ENCODE data around the gene PSMC3.

The PSMC3 gene

DNA sequence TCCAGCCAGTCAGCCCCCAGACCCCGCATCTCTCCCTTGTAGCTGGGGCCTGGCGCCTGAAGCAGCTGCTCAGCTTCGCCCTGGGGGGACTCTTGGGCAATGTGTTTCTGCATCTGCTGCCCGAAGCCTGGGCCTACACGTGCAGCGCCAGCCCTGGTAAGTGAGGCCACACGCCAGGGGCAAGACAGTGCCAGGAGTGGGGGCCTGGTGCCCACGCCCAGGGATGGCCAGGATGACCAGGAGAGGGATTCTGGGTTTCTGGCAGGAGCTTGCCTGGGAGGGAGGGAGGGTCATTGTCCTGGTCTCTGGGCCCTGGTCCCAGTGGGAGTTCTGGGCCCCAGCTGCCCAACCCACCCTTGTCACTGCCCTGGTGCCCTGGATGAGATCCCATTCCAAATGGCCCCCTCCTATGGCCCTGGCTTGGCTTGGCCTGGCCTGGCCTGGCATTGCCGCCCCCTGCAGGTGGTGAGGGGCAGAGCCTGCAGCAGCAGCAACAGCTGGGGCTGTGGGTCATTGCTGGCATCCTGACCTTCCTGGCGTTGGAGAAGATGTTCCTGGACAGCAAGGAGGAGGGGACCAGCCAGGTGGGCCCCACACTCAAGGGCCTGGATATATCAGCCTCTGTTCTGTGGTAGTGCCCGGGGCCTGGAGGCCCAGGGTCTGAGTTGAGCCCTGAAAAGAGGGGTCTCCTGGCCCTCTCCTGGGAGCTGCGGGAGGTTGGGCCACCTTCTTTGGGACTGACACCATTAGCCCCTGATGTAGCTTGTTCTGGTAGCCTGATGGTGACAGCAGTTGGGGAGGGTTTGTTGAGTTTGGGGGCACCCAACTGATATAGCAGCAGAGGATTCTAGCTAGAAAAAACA, 14.1 kb downstream of the PSMC3 start:
- DNase-seq: no peak

- DNase-seq: peak; percentile 29
Observed at GRCh38 chr11:47410370-47411264, 15.6 kb downstream of the PSMC3 start.

GRCh38 chr11:47409440-47410369, 16.5 kb downstream of the PSMC3 start:
- no peak for DNase-seq

DNA sequence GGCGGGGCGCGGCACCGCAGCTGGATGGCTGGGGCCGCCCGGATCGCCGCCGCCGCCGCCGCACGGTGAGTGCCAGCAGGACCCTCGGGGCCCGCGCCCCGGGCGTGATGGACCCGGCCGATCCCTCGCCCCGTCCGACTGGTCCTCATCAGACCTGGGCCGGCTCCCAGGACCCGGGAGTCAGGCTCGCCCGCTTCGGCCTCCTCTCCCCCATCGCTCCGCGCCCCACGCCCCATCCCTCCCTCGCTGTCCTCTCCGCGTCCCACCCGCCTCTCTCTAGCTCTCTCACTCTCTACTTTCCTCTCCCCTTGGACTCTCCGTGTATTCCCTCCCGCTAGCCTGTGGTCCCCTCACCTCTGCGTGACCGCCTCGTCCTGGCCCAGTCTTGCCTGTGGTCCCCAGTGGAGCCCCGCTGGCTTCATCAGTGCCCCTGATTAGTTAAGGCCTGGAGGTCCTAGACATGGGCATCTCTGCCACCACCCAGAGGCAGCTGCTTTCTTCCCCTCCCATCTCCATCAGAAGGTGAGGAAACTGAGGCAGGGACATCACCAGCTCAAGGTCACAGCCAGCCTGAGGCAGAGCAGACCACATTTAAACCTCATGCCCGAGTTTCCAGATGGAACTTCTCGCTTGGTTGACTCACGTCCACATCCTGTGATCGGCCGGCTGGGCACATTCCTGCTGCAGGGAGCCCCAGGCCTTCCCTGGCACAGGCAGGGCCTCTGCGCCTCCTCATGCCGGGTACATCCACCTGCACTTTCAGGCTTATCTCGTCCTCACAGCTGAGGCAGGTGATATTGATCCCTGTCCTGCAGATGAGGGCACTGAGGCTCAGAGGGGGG, 17.4 kb downstream of the PSMC3 start:
- no peak for DNase-seq

- peak; percentile 89 for DNase-seq
Observed at GRCh38 chr11:47407746-47408590, 18.3 kb downstream of the PSMC3 start, which contains the start of gene SLC39A13. Gene SLC39A13, plus strand, starts transcription at chr11:47408590. Its CDS starts 1,505 bp downstream, at chr11:47410095.

DNA sequence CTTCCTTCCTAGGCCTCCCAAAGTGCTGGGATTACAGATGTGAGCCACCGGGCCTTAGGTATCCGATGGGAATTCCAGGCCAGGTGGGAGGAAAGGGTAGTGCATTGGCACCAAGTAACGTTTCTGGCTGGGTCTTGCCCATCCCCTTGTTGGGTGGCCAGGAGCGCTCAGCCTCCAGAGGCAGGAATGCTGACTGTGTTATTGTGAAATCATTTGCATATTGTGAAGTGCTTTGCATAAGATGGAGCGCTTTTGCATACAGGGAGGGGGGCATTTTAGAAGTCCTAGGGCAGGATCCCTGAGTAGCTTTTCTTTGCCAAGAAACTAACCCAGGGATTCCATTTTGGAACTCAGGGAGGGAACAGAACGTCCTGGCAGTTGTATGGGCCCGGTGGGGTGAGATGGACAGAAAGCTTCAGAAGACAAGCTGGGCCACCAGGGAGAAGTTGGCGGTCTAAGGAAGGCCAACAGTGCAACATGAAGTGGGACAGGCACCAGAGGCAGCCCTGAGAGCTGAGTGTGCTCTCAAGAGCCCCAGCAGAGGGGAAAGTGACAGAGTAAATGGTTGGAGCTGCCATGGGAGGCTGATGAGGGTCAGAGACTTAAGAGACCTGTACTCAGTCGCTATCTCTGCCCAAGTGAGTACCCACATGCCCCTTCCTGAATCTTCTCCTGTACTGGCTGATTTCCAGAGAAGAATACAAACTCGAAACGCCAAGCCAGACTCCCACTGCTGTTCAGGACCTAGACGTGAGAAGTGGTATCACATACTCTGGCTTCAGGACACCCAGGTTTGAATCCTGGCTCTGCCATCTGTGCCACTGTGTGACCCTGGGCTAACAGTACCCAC, 19.1 kb downstream of the PSMC3 start:
- DNase-seq: no peak

- no peak for DNase-seq
Observed at GRCh38 chr11:47403571-47403970, 22.7 kb downstream of the PSMC3 start.

- DNase-seq: no peak
Observed at GRCh38 chr11:47403135-47403534, 23.1 kb downstream of the PSMC3 start.

DNA sequence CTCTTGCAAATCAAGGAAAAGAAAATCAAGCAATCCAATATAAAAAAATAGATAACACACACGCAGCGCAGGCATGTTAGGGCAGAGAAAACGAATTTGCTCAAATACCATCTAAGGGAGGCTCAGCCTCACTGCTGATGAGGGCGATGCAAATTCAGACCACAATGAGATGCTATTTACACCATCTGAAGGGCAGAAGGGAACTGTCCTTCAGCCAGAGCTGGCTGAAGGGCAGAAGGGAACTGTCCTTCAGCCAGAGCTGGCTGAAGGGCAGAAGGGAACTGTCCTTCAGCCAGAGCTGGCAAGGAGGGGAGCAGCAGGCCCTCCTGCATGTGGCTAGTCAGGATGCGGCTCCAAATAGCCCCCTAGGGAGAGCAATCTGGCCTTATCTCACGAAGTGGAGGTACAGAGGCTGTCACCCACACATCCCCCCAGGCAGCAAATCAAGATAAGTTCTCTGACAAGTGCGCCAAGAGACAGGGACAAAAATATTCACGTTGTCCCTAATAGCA, 25.4 kb downstream of the PSMC3 start:
- no peak for DNase-seq

DNA sequence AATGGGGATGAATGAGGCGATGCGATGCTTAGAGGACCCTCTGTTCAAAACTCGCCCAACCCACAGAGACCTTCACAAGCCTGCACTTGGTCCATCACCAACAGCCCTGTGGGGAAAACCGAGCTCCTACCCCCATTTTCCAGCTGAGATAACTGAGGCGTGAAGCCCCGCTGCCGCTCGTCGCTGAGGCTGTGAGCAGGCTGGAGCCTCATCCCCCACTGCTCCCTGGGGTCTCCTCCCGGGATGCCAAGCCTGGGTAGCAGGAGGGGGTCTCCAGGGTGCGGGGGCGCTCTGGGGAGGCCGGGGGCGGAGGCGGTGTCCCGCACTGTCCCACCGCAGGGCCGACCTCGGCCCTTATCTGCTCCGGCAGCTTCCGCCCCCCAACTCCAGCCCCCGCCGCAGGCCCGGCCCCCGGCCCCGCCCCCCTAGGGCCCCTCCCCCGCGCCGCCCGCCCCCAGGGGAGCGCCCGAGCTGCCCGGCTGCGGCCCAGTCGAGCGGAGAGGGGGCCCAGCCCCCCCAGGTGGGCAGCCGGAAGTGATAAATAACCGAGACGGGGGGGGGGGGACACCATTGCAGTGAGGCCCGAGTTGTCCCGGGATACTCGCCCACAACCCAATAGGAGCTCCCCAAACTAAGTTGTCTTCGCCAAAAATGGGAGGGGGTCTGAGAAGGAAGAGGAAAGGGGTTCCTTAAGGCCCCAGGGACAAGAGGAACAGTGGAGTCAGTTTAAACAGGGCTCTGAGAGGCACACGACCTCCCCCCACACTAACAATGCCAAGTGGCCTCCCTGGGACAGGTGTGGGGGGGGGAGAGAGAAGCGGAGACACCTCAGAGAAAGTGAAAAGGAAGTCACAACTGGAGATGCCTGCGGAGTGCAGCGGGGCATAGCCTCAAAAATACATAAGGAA, 26.1 kb downstream of the PSMC3 start:
- DNase-seq: peak; percentile 25

- no peak for DNase-seq
Observed at GRCh38 chr11:47398551-47398950, 27.7 kb downstream of the PSMC3 start.

DNA sequence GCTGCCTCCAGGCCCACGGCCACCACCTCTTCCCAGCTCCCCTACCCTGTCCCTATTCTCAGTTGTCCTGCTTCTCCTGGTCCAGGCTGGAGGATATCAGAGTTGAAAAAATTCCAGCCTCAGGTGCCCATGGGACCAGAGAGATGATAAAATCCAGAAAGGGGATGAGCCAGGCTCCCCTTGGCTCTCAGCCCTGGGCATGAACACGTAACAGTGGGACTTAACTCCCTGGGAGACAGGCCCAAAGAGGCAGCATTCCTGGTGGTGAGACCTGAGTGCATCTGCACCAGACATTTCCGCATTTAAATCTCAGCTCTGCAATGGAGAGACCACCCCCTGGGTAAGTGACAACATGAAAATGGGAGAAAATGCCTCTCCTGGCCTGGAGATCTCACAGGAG, 28.2 kb downstream of the PSMC3 start:
- DNase-seq: no peak

DNA sequence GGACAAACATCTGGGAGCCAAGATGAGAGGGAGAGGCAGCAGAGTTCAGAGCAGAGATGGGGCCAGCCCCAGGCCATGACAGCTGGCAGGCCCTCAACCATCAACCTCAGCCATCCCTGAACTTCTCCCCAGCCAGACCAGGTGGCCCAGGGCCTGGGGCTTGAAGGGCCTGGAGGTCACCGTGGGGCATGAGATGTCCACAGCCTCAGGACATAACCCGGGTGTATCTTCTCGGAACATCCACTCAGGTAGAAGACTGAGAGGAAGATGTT, 30.3 kb downstream of the PSMC3 start:
- DNase-seq: no peak

DNA sequence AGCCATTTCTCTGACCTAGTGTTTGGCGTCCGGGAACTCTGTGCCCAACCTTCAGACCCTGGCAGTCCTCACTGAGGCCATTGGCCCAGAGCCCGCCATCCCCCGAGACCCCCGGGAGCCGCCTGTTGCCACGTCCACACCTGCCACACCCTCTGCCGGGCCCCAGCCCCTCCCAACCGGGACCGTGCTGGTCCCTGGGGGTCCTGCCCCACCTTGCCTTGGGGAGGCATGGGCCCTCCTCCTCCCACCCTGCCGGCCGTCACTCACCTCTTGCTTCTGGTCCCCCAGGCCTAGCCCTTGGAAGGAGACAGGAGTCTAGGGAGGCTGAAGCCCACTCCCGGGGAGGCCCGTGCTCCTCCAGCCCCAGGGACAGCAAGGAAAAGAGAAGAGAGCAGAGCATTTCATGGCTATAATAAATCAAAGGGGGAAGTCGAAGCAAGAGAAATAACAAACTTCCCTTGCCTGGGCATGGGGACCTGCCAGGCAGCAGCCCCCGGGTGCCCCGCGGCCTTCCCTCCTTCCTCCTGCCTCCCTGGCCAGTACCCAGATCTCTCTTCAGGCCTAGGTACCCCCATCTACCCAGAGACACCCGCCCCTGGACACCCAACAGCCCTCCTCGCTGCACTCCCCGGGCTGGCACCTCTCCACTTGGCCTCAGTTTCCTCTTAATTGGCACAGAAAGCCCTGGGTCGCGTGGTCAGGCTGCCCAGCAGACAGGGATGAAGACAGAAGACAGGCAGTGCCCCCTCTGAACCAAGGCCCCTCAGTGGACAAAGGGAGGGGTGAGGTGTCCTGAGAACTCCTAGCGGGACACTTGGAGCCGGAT, 30.8 kb downstream of the PSMC3 start:
- no peak for DNase-seq

GRCh38 chr11:47394322-47395222, 31.7 kb downstream of the PSMC3 start:
- no peak for DNase-seq

GRCh38 chr11:47394050-47394321, 32.3 kb downstream of the PSMC3 start:
- no peak for DNase-seq
